ENCODE data around the gene TAF4B.

TAF4B gene

DNA sequence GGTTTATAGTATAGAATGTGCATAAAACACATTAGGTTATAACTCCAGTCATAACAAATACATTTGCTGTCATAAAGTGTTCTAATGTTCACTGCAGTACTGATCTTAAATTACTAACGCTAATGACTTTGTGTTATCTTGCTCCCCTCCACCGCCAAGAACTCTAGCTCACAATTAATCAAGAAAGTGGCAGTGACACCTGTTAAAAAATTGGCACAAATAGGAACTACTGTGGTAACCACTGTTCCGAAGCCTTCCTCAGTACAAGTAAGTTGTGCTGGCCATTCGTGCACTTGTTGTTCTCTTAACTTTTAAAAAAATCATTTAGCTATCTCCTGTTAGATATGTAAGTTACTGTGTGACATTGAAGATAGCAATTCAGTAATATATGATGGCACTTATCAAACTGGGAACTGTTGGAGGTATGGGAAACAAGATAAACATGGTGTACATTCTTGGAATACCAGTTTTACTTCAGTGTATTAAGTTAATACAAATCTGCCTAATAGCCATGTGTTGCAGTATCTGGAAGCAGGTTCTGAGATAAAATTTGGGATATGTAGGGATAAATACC, 41.2 kb downstream of the TAF4B start:
- peaks cover 2% of the 10 kb centered on the region for H3K36me3 ChIP-seq (ENCODE audit: control insufficient read depth, insufficient read depth, low read length)
- no peak overlapping the region for H3K4me3 ChIP-seq (replicated peaks; ENCODE audit: low read depth, low read length)
- DNase-seq (ENCODE audit: extremely low read depth, insufficient read length), result no peak
- no peaks in the 10 kb centered on the region for H3K27me3 ChIP-seq (replicated peaks; ENCODE audit: control insufficient read depth, insufficient read depth, low read length)
- TF ChIP-seq, protein P1, sequence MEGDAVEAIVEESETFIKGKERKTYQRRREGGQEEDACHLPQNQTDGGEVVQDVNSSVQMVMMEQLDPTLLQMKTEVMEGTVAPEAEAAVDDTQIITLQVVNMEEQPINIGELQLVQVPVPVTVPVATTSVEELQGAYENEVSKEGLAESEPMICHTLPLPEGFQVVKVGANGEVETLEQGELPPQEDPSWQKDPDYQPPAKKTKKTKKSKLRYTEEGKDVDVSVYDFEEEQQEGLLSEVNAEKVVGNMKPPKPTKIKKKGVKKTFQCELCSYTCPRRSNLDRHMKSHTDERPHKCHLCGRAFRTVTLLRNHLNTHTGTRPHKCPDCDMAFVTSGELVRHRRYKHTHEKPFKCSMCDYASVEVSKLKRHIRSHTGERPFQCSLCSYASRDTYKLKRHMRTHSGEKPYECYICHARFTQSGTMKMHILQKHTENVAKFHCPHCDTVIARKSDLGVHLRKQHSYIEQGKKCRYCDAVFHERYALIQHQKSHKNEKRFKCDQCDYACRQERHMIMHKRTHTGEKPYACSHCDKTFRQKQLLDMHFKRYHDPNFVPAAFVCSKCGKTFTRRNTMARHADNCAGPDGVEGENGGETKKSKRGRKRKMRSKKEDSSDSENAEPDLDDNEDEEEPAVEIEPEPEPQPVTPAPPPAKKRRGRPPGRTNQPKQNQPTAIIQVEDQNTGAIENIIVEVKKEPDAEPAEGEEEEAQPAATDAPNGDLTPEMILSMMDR (IDR thresholded peaks at IDR 0.05; ENCODE audit: insufficient read depth, low read length, poor library complexity, severe bottlenecking), result no peak

DNA sequence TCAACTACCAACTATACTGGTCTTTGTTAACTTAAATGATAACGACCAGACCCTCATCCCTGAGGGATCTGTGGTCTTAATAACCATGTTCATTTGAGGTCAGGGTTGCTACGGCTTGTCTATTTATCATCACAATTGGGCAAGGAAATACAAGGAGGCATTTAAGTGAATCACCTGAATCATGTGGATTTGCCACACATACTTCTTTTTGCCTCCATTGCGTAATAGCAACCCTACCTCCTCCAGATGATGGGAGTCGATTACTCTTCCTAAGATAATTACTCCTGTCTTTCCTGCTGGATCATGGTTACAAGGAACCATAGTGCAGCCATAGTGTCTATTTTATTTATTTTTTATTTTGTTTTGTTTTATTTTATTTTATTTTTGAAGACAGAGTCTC, 42.2 kb downstream of the TAF4B start:
- DNase-seq (ENCODE audit: extremely low read depth, insufficient read length), result no peak
- Histone ChIP-seq H3K36me3 (ENCODE audit: control insufficient read depth, insufficient read depth, low read length) (peaks cover 2% of the 10 kb centered on the region), H3K4me3 (replicated peaks; ENCODE audit: low read depth, low read length) (no peak overlapping the region), H3K27me3 (replicated peaks; ENCODE audit: control insufficient read depth, insufficient read depth, low read length) (no peaks in the 10 kb centered on the region)
- TF ChIP-seq, protein P1 (IDR thresholded peaks at IDR 0.05; ENCODE audit: insufficient read depth, low read length, poor library complexity, severe bottlenecking), result no peak

DNA sequence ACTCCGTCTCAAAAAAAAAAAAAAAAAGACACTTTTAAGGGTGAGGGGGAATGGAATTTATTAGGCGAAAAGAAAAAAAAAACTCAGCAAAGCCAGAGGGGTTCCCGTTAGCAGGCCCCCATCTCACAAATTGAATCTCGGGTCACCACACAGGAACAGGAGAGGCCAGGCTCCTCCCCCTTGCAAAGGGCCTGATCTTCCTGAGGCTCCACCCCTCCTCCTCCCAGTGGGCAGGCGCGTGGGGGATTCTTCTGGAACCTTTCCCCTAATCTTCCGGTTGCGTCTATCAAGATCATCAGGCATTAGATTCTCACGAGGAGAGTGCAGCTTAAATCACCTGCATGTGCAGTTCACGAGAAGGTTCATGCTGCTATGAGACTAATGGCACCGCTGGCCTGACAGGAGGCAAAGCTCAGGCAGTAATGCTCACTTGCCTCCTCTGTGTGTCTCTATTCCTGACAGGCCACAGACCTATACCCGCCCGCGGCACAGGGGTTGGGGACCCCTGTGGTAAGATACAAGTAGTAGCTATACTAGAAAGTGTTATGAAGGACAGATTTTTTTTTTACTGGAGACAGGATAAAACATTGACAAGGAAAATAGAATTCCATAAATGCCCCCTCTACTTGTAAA, 45.8 kb downstream of the TAF4B start:
- peaks cover 2% of the 10 kb centered on the region for H3K36me3 ChIP-seq (ENCODE audit: control insufficient read depth, insufficient read depth, low read length)
- H3K27me3 ChIP-seq (replicated peaks; ENCODE audit: control insufficient read depth, insufficient read depth, low read length), result no peaks in the 10 kb centered on the region
- TF ChIP-seq, protein P1 (IDR thresholded peaks at IDR 0.05; ENCODE audit: insufficient read depth, low read length, poor library complexity, severe bottlenecking), result no peak
- no peak for DNase-seq (ENCODE audit: extremely low read depth, insufficient read length)
- H3K4me3 ChIP-seq (replicated peaks; ENCODE audit: low read depth, low read length), result no peak overlapping the region

DNA sequence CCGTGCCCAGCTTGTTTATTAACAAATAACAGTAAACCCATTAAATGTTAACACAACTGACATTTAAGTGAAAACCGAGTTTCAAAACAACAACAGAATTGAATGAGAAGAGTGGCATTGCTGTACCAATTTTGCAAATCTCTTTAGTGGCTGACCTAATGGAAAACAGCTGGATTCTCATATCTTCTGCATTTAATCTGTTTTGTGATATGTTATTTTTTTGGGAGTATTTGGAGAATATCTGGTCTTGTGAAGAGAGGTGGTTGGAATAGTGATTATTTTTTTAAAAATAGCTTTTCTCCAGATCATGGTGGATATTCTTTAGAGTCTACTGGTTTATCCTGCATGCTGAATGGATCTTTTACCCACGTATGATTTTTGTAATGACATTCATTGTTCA, 51.1 kb downstream of the TAF4B start:
- no peaks in the 10 kb centered on the region for H3K27me3 ChIP-seq (replicated peaks; ENCODE audit: control insufficient read depth, insufficient read depth, low read length)
- no peak overlapping the region for H3K4me3 ChIP-seq (replicated peaks; ENCODE audit: low read depth, low read length)
- H3K36me3 ChIP-seq (ENCODE audit: control insufficient read depth, insufficient read depth, low read length), result no peaks in the 10 kb centered on the region
- DNase-seq (ENCODE audit: extremely low read depth, insufficient read length), result no peak
- TF ChIP-seq, protein P1 (IDR thresholded peaks at IDR 0.05; ENCODE audit: insufficient read depth, low read length, poor library complexity, severe bottlenecking), result no peak

DNA sequence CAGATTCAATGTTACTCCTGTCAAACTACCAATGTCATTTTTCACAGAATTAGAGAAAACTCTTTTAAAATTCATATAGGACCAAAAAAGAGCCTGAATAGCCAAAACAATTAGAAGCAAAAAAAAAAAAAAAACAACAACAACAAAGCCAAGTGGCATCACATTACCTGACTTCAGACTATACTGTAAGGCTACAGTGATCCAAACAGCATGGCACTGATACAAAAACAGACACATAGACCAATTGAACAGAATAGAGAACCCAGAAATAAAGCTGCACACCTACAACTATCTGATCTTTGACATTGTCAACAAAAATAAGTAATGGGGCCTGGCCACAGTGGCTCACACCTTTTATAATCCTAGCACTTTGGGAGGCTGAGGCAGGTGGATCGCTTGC, 53.2 kb downstream of the TAF4B start:
- TF ChIP-seq, protein P1 (IDR thresholded peaks at IDR 0.05; ENCODE audit: insufficient read depth, low read length, poor library complexity, severe bottlenecking), result no peak
- DNase-seq (ENCODE audit: extremely low read depth, insufficient read length), result no peak
- Histone ChIP-seq H3K27me3 (replicated peaks; ENCODE audit: control insufficient read depth, insufficient read depth, low read length) (no peaks in the 10 kb centered on the region), H3K36me3 (ENCODE audit: control insufficient read depth, insufficient read depth, low read length) (no peaks in the 10 kb centered on the region), H3K4me3 (replicated peaks; ENCODE audit: low read depth, low read length) (no peak overlapping the region)

Measured in GM06990 (cell line).